ENCODE results near the gene TGM3. TPM values are rescaled to one million over a fixed set of nuclear protein-coding genes. Genes with fewer than 3 reads are reported as not detected.

The TGM3 gene
- total and polyA plus RNA-seq, 4 donors, result 0.41 to 1.5 (median 0.52) TPM

DNA sequence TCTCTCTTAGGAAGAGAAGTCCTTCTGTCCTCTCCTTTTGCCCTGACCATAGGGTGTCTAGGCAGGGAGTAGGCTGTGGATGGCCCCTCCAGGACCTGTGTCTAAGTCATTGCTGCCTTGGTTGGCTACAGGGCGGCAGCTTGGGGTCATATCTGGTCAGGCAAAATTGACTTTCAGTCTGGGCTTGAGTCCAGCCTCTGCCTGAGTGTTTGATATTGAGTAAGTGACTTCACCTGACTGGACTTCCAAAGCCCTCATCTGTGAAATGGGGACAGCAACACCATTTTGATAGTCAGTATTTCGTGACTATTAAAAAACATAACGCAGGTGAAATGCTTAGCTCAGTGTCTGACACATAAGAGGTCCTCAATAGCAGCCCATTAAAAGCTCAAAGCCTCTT is 4.6 kb downstream of the TGM3 start:
- ATAC-seq (ENCODE audit: insufficient read depth, low FRiP score) (no peak), DNase-seq (no peak)
- Histone ChIP-seq H3K9me3 (ENCODE audit: control insufficient read depth in 4 of 4, insufficient read depth in 3 of 4, low read length in 3 of 4) (no peaks in the 10 kb centered on the region), H3K4me3 (no peak overlapping the region), H3K36me3 (ENCODE audit: control insufficient read depth in 4 of 4, insufficient read depth in 4 of 4, low read length in 4 of 4) (no peaks in the 10 kb centered on the region), H3K4me1 (ENCODE audit: control insufficient read depth in 5 of 5, insufficient read depth in 5 of 5, low read length in 5 of 5) (peaks cover 0 to 2% (median 0%) of the 10 kb centered on the region in 5 donors), H3K9ac (ENCODE audit: insufficient read depth in 1 of 2, low read length in 2 of 2) (no peak overlapping the region), H3K27ac (ENCODE audit: low read depth in 1 of 2, low read length in 1 of 2) (no peak overlapping the region), H3K27me3 (ENCODE audit: control insufficient read depth in 3 of 3, insufficient read depth in 3 of 3, low read length in 2 of 3) (peaks cover 0 to 9% (median 0%) of the 10 kb centered on the region in 3 donors)
- 66 to 87% methylated on average over 3 of the region's 3 CpGs for WGBS, 2 donors
- TF ChIP-seq, protein P1, sequence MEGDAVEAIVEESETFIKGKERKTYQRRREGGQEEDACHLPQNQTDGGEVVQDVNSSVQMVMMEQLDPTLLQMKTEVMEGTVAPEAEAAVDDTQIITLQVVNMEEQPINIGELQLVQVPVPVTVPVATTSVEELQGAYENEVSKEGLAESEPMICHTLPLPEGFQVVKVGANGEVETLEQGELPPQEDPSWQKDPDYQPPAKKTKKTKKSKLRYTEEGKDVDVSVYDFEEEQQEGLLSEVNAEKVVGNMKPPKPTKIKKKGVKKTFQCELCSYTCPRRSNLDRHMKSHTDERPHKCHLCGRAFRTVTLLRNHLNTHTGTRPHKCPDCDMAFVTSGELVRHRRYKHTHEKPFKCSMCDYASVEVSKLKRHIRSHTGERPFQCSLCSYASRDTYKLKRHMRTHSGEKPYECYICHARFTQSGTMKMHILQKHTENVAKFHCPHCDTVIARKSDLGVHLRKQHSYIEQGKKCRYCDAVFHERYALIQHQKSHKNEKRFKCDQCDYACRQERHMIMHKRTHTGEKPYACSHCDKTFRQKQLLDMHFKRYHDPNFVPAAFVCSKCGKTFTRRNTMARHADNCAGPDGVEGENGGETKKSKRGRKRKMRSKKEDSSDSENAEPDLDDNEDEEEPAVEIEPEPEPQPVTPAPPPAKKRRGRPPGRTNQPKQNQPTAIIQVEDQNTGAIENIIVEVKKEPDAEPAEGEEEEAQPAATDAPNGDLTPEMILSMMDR (IDR thresholded peaks at IDR 0.05; ENCODE audit: control extremely low read depth, extremely low read depth), result no peak

DNA sequence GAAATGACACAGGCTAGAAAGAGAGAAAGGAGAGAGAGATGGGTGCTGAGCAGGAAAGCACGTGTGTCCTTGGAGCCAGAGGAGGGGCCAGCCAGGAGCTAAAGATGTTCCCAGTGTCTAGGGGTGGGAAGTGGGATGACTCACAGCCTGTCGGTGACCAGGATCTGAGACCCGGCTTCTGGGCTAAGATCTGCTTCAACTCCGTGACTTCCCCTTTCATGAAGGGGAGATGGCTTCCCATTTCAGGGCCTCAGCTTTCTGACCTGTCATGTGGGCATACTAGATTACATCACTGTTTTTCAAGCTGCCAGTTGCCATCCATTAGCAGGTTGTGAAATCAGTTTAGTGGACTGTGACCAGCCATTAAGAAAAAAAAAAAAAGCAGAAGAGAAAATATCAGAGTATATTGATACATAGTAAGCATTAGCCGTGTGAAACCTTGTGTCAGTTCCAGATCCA is 5.4 kb downstream of the TGM3 start:
- H3K9me3 ChIP-seq (ENCODE audit: control insufficient read depth in 4 of 4, insufficient read depth in 3 of 4, low read length in 3 of 4), result no peaks in the 10 kb centered on the region
- no peak overlapping the region for H3K4me3 ChIP-seq
- H3K27me3 ChIP-seq (ENCODE audit: control insufficient read depth in 3 of 3, insufficient read depth in 3 of 3, low read length in 2 of 3), result peaks cover 0 to 9% (median 0%) of the 10 kb centered on the region in 3 donors
- TF ChIP-seq, protein P1 (IDR thresholded peaks at IDR 0.05; ENCODE audit: control extremely low read depth, extremely low read depth), result no peak
- no peak overlapping the region for H3K9ac ChIP-seq (ENCODE audit: insufficient read depth in 1 of 2, low read length in 2 of 2)
- ATAC-seq (ENCODE audit: insufficient read depth, low FRiP score) (peak; percentile 85), DNase-seq (peak in 2 of 3 donors; percentile 13 to 19)
- peak overlapping the region in 1 of 2 donors; percentile 34 for H3K27ac ChIP-seq (ENCODE audit: low read depth in 1 of 2, low read length in 1 of 2)
- H3K4me1 ChIP-seq (ENCODE audit: control insufficient read depth in 5 of 5, insufficient read depth in 5 of 5, low read length in 5 of 5), result peaks cover 0 to 2% (median 0%) of the 10 kb centered on the region in 5 donors
- H3K36me3 ChIP-seq (ENCODE audit: control insufficient read depth in 4 of 4, insufficient read depth in 4 of 4, low read length in 4 of 4), result no peaks in the 10 kb centered on the region
- WGBS, 2 donors, result 29 to 34% methylated on average over 5 of the region's 5 CpGs

DNA sequence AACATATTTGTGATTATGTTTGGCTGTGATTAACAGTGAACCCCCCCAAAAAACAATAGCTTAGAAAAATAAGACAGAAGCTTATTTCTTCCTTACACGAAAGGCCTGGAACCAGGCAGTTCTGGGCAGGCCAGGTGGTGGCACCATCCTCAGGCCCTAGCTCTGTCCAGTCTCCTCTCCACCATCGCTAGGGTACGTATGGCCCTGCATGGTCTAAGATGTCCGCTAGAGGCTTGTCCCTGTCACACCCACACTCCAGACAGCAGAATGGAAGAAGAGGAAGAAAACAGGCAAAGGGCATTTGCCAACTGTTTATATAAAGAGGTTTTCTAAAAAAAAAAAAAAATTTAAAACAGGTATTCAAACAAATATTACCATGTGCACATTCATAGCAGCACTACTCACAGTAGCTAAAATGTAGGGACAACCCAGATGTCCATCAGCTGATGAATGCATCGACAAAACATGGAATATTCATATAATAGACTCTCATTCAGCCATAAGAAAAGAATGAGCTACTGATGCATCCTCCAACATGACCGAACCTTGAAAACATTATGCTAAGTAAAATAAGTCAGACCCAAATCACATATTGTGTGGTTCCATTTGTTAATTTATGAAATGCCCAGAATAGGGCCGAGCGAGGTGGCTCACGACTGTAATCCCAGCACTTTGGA is 6.7 kb downstream of the TGM3 start:
- H3K4me3 ChIP-seq, result no peak overlapping the region
- TF ChIP-seq, protein P1 (IDR thresholded peaks at IDR 0.05; ENCODE audit: control extremely low read depth, extremely low read depth), result no peak
- H3K27ac ChIP-seq (ENCODE audit: low read depth in 1 of 2, low read length in 1 of 2), result no peak overlapping the region
- peaks cover 0 to 2% (median 0%) of the 10 kb centered on the region in 5 donors for H3K4me1 ChIP-seq (ENCODE audit: control insufficient read depth in 5 of 5, insufficient read depth in 5 of 5, low read length in 5 of 5)
- 66 to 72% methylated on average over 9 of the region's 9 CpGs for WGBS, 2 donors
- ATAC-seq (ENCODE audit: insufficient read depth, low FRiP score), result no peak
- no peak for DNase-seq
- H3K27me3 ChIP-seq (ENCODE audit: control insufficient read depth in 3 of 3, insufficient read depth in 3 of 3, low read length in 2 of 3), result no peaks in the 10 kb centered on the region
- H3K36me3 ChIP-seq (ENCODE audit: control insufficient read depth in 4 of 4, insufficient read depth in 4 of 4, low read length in 4 of 4), result no peaks in the 10 kb centered on the region
- no peaks in the 10 kb centered on the region for H3K9me3 ChIP-seq (ENCODE audit: control insufficient read depth in 4 of 4, insufficient read depth in 3 of 4, low read length in 3 of 4)
- H3K9ac ChIP-seq (ENCODE audit: insufficient read depth in 1 of 2, low read length in 2 of 2), result no peak overlapping the region
